Fibroblast of villous mesenchyme (primary cell): Measurements from ENCODE around the gene PPP1R14C. TPM values are rescaled to one million over a fixed set of nuclear protein-coding genes. Genes with fewer than 3 reads are reported as not detected.

Experiments used
- DNase-seq: peaks from one replicate; pipeline ENCODE4 v3.0.0-alpha.2; 2010; ENCODE audit warnings: low read depth
- H3K4me3 ChIP-seq: 2 replicates; pipeline ENCODE4 v1.5.1; 2011; ENCODE audit warnings: low read depth, mild to moderate bottlenecking, low read length
- CTCF ChIP-seq: IDR thresholded peaks from 2 replicates; pipeline ENCODE4 v1.5.1; 2012; ENCODE audit warnings: low read depth, mild to moderate bottlenecking, low read length; ENCODE audit not compliant: insufficient read depth
- total RNA-seq: library from RNA; depleted of rRNA; stranded (reverse); fragments of >200 nt; gene quantifications from 2 replicates; pipeline ENCODE4 v1.2.3, GENCODE V29; 2012

Gene PPP1R14C
- total RNA-seq, 1 donor, result not detected

- TF ChIP-seq CTCF, result no peak
- no peak overlapping the region for H3K4me3 ChIP-seq
- no peak for DNase-seq
Measured at GRCh38 chr6:150150821-150151646, 8.2 kb downstream of the PPP1R14C start.

- H3K4me3 ChIP-seq, result no peak overlapping the region
- no peak for TF ChIP-seq CTCF
- no peak for DNase-seq
Measured at GRCh38 chr6:150152891-150153876, 10.3 kb downstream of the PPP1R14C start.

GRCh38 chr6:150153905-150154492, 11.2 kb downstream of the PPP1R14C start:
- H3K4me3 ChIP-seq, result no peak overlapping the region
- no peak for DNase-seq
- no peak for TF ChIP-seq CTCF

GRCh38 chr6:150156460-150156859, 13.6 kb downstream of the PPP1R14C start:
- TF ChIP-seq CTCF, result no peak
- DNase-seq, result no peak
- no peak overlapping the region for H3K4me3 ChIP-seq

- H3K4me3 ChIP-seq, result no peak overlapping the region
- no peak for DNase-seq
- no peak for TF ChIP-seq CTCF
Measured at GRCh38 chr6:150157081-150157480, 14.2 kb downstream of the PPP1R14C start.

- DNase-seq, result no peak
- H3K4me3 ChIP-seq, result no peak overlapping the region
- TF ChIP-seq CTCF, result no peak
Measured at GRCh38 chr6:150159757-150160156, 16.9 kb downstream of the PPP1R14C start.
